Measurements from ENCODE around the gene AFF1.
"Not testable (repeated sequence)": the region's sequence is repeated elsewhere in the genome, so short reads cannot be mapped to it uniquely, and the experiment has no call there.

AFF1 gene

DNA sequence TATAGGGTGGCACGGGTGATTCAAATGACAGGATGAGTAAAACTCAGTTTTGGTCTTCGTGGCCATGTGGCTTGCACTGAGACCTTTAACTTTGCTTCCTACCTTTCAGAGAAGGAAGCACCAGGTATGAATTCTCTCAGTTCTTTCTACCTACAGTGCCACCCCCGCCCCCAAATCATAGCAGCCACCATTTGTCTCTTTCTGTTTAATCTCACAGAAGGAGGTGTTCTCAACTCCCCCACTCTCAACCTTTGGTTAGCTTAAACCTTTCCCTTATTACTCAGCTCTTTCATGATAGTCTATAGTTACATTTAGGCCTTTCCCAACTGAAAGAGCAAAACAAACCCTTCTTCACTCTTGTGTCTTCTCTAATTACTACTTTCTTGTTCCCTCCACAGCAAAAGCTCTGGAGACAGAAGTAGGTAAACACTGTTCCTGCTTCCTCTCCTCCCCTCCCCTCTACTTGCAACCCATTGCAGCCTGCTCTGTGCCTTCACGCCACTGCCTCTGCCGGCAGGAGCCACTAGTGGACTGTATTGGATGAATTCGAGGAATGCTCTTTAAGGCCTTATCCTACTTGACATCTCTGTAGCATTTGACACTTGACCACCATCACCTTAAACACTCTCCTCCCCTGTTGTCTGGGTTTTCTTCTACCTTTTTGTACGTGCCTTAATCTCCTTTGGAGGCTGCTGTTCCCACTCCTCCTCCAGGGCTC is 123.7 kb downstream of the AFF1 start:
- no peak for DNase-seq

DNA sequence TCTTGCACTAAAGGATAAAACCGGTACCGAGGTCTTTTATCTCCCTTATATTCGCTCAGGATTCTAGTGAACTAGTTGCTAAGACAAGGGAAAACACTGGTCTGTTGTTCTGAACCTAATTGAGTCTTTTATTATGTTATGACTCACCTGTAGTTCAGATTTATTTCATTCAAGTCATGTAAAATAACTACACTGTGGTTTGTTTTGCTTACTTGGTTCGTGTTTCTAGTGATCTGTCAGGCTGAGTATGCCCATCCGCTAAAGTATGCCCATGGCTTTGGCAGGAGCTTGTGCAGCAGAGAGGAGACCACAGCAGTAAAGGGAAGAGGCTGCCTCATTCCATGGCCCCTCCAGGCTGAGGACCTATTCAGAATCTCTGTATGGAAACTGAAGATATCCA is 126.1 kb downstream of the AFF1 start:
- DNase-seq: no peak

DNA sequence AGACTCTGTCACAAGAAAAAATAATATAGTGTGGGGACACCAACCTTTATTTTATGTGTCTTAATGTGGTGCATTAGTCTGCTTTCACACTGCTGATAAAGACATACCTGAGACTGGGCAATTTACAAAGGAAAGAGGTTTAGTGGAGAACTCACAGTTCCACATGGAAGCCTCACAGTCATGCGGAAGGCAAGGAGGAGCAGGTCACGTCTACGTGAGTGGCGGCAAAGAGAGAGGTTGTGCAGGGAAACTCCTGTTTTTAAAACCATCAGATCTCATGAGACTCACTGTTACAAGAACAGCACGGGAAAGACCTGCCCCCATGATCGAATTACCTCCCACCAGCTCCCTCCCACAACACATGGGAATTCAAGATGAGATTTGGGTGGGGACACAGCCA is 130.2 kb downstream of the AFF1 start:
- DNase-seq: no peak

DNA sequence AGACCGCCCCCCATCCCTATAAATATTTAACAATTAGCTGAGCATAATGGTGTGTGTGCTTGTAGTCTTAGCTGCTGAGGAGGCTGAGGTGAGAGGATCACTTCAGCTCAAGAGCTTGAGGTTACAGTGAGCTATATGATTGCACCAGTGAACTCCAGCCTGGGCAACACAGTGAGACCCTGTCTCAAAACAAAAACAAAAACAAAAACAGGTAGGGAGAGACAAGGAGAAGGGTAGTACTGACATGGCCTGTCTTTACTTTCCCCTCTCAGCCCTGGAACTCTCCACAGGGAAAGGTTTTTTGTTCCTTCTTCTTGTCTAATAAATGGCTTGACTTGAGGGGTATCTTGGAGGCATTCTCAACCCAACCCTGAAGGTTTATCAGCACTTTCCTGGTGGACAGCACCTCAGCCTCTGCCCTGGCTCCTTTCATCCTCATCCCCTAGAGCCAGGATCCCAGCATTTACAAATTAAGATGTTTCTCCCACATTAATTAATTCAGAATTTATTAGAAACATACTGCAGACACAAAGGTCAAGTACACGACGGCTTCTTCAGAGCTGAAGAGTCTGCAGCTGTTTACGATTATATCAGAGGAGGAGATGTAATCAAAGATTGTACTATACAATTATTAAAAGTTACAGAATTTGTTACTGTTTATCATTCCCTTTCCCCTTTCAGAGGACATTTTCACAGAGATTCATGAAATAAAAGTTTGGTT is 131.8 kb downstream of the AFF1 start:
- DNase-seq: no peak

DNA sequence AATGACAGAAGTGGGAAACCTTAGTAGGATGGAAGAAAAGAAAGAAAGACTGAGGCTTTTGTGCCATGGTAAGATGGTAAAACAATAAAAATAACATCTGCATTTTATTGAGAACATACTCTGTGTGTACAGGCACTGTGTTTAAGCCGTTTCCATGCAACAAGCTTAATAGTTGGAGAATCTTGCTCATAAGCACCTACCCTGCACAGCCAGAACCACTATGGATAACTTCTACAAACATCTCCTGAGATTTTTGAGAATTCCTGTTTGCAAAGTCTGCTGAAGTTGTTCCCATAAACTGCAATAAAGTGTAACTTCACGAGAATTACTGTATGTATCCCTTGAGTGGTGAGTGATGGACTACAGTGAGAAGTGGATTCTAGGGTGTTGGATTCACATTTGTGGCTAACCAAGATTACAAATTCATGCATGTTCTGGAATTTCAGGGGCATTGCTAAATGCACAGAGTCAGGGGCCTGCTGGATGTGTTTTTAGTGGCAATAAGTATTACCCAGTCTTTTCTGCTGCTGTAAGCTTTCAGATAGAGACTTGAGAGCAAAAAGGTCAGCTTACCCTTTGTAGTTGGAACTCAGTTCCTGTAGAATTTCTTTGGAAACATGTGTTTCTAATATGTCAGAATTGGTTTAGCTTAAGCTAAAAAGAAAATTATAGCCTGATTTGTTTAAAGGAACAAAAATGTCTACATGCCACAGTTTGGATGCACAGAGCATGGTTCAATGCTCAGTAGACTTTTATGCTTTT is 132.5 kb downstream of the AFF1 start:
- DNase-seq: no peak

DNA sequence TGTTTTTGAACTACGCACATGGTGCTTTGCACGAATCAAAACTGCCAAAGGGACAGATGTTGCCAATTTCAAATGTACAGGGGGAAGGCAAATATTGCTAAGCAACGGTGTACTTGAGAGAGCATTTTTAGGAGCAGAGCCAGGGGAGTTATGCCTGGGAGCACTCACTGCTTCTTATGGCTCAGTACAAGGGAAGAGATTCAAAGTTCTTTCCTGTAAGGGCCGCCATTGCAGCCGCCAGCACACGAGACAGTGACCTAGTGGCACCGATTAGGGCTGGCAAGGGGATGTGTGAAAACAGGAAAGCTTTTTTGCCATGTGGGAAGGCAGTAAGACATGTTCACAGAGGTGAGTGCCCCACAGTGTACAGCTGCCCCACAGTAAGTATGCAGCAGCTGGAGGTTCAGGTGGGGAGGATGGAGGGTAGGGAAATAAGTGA is 133.8 kb downstream of the AFF1 start:
- DNase-seq: no peak

DNA sequence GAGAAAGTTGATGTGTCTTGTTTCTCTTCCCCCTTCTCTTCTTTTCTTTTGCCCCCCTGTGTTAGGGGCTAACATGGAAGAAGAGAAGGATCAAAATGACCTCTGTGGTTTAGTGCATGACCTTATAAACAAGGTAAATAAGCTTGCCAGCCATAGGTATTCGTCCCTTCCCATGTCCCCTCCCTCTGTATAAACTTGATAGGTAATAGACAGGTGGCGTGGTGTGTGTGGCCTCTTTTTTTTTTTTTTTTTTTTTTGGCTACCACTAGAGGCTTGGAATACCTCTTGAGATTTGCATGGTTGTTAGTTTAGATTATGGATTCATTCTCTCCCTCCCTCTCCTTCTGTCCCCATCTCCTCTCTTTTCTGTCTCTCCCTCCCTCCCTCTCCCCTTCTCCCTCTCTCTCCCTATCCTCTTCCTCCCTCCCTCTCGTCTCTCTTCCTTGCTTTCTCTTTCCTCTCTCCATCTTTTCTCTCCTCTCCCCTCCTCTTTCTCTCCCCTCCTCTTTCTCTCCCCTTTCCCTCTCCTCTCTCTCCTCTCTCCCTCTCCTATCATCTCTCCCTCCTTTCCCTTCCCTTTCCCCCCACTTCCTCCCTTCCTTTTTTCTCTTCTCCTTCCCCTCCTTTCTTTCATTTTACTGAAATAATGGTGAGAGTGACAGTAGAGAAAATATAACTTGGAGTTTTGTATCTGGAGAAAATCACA is 134.4 kb downstream of the AFF1 start:
- DNase-seq: no peak

DNA sequence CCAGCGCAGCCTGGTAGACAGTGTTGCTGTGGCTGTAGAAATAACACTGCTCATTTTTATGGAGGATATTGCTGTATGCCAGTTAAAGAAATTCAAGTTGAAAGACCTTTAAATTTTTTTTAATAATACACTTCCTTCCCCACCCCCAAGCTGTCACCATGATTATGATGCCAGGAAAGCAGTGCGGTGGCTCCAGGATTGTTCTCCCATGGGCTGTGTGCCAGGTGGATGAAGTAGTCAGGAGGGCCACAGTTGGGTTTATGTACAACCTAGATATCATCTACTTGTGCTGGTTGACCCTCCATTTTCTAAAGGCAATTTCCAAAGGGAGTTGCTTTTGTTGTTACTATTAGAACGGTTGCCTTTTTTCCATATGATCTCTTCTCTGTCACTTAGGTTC is 136.6 kb downstream of the AFF1 start:
- no peak for DNase-seq

DNA sequence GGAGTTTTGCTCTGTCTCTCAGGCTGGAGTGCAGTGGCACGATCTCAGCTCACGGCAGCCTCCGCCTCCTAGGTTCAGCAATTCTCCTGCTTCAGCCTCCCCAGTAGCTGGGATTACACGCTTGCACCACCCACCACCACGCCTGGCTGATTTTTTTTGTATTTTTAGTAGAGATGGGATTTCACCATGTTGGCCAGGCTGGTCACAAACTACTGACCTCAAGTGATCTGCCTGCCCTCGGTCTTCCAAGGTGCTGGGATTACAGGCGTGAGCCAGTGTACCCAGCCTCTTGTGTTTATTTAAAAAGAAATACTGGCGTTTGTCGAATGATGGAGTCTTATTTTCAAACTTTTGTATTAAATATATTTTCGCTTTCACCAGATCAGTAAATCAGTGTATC is 137.7 kb downstream of the AFF1 start:
- DNase-seq: not testable (repeated sequence)

DNA sequence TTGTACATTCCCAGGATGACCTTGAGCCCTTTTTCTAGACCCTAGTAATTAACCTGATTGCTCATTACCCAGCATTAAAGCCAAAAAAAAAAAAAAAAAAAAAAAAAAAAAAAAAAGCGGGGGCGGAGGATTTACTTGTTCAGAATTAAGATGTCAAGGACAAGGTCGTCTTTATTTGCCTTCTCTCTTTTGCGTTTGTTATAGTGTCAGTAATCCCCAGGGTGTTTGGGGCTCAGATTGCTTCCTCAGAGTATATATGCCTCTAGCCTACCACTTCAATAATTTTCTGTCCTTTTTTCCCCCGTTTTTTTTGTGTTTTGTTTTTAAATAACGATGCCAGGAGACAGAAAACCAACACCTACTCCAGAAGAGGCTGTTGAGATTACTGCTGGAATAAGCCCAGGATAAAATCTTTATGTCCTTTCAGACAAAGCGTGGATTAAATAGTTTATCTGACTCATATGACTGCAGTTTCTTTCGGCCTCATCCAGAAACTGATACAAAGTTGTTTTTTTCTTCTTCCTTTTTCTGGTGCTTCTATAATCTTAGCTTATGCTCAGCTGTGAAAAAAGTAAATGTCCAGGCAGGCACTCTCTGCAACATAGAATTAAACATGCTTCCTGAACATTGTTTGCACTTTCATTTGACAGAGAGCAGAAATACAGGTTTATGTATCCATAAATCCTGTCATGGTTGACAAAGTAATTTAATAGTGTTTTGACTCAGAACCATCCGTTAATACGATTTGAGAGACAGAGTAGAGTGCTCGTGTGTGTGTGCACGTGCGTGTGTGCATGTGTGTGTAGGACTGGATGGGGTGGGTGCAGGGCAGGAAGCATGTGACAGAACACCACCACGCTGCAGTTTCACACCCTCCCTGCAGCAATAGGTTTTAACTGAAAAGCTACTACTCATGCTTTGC is 138.6 kb downstream of the AFF1 start:
- DNase-seq: peak in 2 of 4 experiments; percentile 8 to 17

DNA sequence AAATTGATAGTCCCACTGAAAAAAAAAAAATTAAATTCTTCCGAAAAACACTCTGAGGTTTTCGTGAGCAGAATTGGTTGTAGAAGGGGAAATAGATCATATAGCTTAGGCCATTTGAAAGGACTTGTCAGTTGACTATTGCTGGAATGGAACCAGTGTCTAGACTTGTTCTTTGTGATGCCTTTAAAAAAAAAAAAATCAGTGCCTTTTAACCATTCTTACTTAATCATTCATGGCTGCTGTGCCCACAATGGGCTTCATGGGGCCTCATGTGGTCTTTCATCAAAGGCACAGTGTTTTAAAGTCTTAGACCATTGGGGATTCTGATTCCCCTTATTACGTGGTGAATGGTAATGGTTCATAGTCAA is 139.3 kb downstream of the AFF1 start:
- DNase-seq: no peak

DNA sequence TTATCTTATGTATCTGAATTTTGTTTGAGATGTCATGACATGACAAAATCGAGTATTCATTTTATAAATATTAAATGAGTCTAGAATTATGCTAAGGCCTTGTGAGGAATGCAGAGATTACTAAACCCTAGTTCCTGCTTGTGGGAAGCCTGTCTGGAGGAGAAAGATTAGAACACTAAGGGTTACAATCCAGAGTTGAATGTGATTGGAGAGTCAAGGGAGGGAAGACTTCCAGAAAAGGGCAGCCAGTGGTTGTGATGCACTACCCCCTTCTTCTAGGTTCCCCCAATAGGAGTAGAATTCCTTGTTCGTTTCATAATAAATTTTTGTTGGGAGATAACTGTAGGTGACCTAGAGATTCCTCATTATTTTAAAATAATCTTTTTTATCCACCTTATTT is 141.1 kb downstream of the AFF1 start:
- DNase-seq: no peak

DNA sequence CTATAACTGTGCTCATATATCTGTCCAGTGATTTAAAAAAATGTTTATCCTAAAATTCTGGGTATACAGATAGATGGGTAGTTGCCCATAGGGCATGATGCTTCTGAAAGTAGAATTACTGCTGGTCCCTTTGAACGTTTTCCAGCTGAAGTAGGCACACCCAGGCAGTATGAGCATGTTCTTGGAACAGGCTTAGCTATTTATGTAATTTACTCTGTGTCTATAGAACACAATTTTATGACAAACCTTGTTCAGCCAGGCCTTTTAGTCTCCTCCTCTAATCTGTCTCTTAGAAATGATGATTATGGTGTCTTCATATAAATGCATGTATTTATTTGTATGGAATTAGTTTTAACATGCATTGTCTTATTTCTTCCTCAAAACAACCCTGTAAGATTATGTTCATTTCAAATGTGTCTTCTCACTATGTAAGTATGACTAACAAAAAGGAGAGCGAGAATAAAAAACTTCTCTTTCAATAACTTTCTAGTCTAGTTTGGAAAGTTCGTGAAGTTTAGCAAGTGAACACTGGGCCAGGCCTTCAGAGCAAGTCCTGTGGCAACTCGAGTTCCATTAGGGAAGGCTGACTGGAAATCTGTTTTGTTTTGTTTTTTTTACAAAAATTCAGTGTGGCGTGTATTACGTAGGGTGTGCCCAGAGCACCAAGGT is 142.0 kb downstream of the AFF1 start:
- no peak for DNase-seq

DNA sequence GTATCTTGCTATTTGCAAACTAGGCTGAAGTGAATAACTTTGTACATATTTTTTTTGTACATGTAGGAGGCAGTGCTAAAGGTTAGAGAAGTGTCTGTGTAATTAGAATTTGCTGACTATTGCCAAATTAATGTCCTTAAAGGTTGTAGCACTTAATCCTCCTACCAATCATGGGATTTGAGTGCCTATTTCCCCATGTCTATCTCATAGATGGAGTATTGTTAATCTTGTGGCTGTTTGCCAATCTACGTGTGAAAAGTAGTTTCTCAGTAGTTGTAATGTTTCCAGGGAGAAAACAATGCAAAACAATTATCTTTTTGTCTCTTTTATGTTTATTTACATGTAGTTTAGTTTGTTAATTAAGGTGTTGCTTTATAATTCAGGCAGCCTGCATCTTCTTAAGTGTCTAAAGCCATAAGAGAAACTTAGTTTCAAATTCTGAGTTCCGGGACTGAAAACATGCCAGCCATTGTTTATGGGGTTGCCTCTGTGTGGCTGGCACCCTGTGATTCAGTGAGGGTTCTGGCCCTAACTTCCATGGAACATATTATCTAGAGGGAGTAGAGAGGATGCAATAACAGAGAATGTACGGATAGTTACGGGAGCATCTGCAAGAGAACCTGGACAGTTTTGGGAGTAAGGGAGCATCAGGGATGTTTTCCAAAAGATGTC is 143.2 kb downstream of the AFF1 start:
- DNase-seq: no peak

DNA sequence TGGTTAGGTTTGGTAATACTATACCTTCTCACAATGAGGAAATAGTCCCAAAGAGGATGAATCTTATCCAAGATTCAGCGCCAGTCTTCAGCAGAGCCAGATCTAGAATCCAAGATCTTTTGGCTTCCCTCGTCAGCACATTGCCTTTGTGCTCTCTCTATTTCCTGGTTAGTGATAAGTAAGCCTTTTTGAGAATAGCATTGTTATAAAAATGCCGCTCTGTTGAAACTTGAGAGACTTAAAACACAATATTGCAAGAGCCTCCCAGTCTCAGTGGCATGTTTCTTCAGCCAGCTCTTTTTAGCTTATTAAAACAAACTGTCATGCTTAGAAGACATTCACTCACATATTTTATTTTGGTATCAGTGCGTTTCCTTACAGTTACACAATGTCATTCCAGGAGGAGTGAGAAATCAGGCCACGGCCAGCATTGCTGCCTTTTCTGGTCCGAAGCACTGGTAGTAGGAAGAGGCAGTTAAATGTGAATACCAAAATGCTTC is 144.2 kb downstream of the AFF1 start:
- DNase-seq: no peak

DNA sequence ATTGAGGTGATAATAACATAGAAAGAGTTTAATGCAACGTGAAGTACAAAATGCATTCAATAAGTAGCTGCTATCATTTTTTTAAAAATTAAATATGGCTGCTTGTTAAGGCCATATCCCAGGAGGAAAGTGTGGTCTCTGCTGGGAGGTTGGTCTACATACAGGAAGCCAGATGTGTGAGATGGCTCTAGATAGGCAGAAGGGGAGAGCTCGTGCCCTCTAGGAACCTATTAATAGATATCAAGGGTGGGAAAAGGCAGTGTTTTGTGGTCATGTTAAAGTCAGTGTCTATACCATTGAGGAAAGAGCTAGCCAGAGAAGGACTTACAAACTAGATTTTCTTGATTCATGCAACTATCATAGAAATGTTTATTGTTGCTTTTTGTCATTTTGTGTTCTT is 145.2 kb downstream of the AFF1 start:
- DNase-seq: no peak

DNA sequence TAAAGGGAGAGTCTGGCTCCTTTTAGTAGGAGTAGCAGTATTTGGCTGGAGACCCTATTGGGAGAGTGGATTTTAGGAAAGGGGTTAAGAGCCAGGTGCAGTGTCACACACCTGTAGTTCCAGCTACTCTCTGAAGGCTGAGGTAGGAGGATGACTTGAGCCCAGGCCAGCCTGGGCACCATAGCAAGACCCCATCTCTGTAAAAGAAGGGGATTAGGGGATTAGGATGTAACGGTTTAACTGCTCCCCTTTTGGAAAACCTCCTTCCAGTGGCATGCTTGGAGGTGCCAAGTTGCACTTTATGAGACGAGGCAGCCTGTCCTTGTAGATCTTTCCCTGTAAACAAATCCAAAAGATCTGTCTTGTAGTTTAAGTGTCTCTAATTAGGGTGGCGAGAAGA is 145.7 kb downstream of the AFF1 start:
- no peak for DNase-seq

DNA sequence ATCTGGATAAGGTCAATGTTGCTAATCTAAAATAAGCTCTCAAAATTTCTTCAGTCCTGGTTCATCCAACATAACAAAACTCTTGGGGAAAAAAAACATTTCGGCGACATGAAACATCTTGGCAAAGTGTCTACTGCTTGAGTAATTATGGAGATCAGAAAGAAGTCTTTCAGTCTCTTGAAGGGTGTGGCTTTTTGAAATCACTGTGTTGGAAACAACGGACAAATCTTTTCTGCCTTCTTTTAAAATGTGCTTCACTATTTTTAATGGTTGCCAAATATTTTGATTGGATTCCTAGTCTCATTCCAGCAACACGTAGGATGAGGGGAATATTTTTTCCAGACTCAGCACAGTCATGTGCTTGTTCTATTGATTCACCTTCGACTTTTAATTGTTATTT is 147.0 kb downstream of the AFF1 start:
- DNase-seq: no peak

DNA sequence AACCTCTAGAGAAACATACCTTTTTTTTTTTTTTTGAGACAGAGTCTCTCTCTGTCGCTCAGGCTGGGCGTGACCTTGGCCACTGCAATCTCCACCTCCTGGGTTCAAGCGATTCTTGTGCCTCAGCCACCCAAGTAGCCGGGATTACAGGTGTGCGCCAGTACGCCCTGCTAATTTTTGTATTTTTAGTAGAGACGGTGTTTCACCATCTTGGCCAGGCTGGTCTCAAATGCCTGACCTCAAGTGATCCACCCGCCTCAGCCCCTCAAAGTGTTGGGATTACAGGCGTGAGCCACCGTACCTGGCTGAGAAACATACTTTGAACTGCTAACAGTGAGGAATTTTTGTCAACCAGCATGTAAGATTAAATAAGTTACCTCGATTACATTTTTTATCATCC is 150.9 kb downstream of the AFF1 start:
- DNase-seq: not testable (repeated sequence)

DNA sequence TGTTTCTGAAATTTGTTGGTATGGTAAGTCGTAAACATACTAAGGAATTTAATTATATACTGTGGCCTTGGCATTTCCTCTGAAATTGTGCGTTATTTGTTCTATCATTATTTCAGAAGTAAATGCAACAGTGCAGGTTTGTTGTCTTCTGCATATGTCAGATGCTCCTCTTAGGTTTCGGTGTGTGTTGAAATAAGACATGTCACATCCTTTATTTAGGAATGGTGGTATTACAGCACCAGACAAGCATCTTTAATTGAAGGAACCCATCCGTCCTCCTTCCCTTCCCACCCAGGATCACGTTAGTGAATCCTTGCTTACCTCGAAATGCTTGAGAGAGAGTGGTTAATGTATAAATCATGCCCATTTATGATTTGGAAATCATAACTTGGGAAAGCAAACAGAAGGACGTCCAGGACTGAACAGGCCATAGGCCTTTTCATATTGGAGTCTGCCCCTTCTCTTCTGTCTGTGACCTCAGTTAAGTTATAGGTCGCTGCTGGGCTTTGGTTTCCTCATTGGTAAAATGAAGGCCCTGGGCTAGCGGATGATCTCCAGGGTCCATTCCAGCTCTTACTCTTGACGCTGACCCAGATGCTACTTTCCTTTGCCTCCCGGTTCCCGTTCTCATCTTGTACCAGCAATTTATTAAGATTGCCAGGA is 151.5 kb downstream of the AFF1 start:
- DNase-seq: no peak
